HG03558 (cell line): ENCODE results near the gene AHNAK.

Source experiments
- ATAC-seq: cut with Tn5 transposase; IDR thresholded peaks from one replicate; pipeline ENCODE4 v1.9.1; 2021; ENCODE audit warnings: moderate number of reproducible peaks; ENCODE audit not compliant: unreplicated experiment; ENCODE audit errors: extremely low read depth

AHNAK gene

DNA sequence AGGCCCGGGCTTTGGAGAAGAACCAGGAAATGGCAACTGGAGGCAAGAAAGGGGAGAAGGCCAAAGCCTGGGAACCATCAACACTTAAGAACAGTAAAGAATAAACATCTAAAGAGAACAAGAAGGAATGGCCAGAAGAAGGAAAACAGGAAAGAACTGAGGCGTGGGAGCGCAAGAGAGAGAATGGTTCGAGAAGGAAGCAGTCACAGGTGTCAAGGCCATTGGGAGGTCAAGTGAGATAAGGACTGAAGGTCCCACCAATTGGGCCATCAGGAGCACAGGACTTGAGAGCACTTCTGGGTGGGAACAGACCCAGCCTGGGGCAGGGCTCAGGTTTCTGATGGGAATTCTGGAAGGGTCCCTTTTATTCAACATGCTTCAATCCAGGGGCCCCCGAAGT is 128.5 kb downstream of the AHNAK start:
- ATAC-seq = no peak

DNA sequence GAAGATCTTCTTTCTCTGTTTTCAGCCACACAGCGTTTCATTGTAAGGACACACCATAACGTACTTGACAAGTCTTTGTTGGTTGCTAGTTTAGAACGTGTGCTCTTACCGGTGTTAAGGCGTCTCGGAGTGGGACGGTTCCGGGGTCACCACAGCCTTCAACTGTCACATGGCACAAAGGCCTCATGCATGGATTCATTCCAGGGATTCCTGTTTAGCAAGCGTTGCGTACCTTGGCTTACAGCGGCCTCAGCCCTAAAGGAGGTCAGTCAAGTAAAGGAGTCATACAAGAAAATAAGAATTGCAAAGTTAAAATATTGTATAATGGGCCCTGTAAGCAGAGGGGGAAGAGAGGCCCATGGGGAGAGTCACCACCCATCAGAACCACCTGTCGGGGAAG is 130.0 kb downstream of the AHNAK start:
- ATAC-seq = no peak

DNA sequence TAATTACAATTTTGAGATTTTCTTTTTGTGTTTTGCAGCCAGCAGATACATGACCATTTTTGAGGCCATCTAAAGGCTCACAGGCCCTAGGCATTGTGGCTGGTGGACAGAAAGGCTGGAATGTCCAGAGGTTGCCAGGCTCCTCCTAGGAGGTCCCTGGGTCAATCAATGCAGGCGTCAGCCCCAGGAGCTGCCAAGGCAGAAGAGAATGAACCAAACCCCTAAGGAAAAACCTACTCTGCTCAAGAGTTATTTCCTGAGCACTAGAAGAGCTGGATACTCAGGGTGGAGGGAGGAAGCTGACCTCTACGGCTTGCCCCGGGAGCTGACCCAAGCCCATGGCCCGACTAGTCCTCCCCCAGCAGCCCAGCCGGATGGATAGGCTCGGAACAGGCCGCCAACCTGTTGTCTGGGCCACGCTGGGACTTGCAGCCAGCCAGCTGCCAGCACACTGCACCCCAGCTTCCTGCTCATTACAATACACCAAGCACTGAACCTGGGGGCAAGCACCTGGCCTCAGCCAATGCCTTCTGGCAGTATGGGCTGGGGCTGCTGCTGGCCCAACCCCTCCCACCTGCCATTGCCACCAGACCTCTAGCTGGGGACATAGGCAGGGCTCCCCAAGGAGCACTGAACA is 133.4 kb downstream of the AHNAK start:
- no peak for ATAC-seq

DNA sequence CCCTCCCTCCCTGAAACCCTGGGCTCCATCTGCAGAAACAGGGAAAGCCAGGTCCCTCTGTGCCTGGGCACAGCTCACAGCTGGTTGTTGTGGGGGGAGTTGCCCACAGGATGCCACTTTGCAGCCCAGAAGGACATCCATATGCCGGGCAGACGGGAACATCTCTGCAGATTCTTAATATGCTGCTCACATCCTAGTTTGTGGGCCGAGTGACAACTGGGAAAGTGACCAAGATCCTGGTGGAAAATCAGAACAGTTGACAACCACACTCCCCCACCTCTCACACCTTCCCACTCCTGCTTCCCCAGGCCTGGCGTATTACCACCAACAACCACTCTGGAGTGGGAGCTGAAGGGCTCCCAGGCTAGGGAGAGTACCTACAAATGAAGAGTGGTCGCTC is 135.1 kb downstream of the AHNAK start:
- no peak for ATAC-seq

DNA sequence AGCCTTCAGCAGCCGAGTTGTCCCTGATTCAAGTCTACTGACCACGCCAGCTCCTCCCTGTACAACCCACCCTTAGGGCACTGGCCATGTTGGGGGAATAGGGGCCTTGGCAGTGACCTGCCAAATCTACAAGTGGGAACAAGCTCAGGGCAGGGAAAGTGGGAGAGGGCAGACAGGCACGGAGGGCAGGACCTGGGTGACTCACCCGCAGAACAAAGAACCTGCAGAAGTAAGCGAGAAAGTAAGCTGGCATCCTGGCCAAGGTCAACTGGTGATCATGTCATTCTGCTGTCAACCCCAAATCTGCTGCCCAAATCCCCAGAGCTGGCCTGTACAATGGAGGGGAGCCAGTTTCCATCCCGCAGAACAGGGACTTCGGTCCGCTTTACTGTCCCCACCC is 135.6 kb downstream of the AHNAK start:
- no peak for ATAC-seq

DNA sequence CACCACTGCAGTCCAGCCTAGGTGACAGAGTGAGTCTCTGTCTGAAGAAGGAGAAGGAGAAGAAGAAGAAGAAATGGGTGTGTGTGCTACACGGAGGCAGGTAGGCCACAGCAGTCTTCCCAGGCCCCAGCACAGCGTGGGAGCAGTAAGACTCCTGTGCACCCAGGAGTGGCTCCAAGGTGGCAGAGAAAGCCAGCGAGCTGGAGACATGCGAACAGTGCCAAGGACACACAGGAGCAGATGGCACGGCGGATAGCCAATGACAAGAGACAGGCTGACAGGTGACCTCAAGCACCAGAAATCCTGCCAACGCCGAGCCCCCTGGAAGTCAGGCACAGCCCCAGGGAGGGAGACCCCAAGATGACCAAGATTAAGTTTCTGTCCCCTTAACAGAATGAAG is 136.8 kb downstream of the AHNAK start:
- ATAC-seq = no peak

DNA sequence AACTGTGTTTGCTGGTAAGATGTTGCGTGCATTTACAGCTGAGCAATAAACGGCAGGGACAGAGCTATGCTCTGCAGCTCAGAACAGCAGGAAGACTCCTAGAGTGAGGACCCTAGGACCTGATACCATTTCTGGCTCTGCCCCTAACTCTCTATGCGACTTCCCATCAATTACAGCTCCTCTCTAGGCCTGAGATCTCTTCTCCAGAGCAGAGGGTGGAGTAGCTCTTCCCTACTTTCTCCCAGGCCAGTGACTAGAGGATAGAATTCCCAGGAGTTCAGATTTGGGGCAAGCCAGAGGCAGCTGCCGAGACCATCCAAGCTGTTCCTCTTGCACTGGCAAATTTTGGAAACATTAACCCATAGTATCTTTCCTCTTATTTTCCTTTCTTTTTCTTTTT is 140.6 kb downstream of the AHNAK start:
- ATAC-seq = no peak

DNA sequence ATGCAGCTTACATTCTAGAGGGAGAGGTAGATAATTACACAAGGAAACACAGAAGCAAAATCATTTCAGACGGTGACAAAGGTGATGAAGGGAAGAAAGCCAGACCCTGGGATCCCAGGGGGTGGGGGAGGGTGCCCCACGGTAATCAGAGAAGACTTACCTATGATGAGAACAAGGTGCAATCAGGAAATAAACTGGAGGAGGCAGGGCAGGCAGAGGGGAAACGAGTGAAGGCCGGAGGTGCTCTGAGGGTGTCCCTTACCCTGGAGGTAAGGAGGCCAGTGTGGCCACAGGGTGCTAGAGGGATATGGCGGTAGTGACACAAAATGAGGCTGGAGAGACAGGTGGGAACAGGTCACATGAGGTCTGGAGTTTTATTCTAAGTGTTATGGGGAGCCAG is 141.7 kb downstream of the AHNAK start:
- ATAC-seq = no peak

DNA sequence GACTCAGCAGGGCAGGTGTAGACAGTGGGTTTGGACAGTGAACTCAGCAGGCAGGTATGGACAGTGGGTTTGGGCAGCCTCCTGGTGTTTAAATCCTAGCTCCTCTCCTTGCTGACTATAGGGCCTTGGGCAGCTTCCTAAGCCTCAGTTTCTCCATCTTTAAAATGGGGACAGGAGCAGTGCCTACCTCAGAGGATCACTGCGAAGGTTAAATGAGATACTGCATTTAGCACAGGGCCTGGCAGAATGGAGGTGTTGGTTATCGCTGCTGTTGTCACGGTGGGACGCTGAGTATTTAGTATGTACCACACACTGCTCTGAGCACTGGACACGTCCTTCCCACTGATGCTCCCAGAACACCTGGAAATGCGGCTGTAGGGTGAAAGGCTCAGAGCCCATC is 142.2 kb downstream of the AHNAK start:
- ATAC-seq = no peak

DNA sequence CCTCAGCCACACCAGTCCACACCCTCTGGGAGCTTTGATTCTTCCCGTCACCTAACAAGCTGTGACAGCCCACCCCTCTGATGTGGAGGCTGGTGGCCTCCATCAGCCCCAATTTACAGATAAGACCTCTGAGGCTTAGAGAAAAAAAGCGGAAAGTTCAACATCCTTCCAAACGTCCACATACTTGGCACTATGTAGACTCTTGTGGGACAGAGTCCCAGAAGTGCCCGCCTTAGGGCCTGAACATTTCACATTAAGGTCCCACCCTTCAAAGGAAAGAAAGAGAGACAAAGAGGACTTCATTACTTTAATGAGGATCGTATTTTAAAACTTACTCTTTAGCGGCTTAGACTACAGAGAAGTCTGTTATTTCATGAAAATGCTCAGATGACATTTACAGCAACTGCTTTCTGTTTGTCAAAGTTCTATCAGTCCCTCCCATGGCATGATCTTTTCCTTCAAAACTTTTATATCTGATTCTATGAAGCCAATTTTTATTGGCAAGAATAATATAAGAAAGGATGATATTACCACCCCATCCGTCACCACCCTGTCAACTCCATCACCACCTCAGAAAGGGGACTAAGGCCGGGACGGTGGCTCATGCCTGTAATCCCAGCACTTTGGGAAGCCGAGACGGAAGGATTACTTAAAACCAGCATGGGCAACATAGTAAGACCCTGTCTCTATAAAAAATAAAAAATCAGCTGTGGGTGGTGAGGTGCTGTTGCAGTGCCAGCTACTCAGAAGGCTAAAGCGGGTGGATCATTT is 143.5 kb downstream of the AHNAK start:
- no peak for ATAC-seq

DNA sequence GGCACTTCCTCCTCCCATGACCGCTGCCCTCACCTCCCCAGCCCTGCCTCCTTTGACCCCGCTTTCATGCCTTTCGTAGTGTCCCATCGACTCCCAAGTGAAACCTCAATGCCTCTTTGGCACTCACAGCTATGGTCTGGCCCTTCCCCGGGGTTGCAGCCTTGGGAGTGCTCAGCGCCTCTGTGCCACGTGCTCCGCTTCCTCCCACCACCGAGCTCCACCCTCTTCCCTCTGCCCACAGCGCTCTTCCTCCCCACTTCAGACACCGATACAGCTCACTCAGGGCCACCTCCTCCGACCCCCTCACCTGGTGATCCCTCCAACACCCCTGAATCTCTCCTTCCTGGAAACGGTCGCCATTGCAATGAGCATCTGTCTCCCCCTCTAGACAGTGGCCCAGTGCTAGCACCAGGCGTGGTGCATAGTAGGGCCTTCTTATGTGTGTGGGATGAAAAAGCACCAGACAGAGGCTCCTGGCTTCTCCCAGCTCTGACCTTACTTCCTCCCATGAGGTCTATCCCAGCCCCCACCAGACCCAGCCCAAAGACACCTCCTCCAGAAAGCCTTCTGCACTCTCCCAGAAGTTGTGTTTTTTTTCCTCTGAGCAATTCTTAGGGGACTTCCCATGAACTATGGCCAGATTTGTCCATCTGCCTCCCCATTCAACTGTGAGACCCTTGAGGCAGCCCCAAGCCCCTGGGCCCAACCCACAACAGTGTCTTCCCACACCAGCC is 144.2 kb downstream of the AHNAK start:
- ATAC-seq = no peak

DNA sequence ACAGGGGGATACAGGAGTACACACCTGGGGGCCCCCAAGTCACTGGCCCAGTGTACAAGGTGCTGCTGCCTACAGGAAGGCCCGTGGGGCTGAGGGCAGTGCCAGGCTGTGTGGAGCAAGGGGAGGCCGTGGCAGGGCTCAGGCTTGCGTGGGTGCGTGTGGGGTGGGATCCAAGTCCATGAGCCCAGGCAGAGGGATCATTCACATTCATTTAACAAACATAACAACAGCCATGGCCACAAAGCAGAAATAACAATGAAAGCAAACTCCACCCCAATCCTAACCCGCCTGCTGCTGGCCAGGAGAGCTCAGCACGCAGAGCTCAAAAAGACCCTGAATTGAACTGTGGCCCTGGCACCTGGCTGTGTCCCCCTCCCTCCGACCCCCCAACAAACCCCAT is 144.8 kb downstream of the AHNAK start:
- ATAC-seq = no peak

DNA sequence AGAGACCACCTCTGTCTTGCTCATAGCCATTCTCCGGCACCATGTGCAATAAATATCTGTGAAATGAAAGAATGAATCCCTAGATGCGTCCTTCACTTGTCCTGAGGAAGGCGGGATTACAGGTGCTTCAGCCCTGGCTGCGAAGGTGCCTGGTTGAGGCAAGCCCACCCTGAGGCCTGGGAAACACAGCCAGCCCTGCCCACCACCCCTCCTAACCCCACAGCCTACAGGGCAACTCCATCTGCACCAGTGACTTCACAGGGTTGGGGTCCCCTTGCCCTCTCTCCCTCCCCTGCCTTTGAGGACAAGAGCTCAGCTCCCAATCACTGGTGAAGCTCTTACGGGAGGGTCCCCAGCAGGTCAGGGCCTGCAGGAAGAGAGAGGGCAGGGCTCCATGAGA is 145.2 kb downstream of the AHNAK start:
- ATAC-seq = no peak

DNA sequence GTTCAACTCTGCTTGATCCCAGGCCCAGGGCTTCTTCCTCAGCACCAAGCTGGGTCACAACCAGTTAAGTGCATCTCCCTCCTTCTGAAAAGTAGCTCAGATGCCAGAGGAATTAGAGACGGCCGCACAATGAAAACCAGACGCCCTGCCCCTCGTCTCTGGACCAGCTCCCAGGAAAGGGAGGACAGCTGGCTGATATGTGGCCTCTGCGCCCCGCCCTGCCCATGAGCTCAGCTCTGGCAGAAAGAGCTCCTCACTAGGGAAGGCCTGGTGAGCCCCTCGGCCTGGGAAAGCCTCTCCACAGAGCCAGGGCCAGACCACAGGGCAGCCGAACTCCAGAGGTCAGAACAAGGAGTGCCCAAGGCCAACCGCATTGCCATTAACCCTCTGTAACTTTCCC is 145.8 kb downstream of the AHNAK start:
- no peak for ATAC-seq

DNA sequence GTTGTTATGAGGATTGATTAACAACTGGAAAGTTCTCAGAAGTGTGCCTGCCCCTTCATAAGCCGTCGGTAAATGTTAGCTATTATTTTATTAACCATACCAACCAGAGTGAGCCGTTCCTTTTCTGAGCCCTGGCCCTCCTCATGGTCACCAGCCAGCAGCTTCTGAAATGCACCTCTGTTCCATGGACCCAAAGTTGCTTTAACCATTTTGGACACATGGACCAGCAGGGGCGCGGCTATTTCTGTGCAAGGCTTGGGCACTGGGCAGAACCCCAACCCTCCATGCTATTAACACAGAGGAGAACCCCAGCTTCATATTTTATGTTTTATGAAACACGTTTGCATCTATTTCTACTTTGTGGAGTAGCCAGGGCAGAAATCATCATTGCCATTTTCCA is 146.3 kb downstream of the AHNAK start:
- no peak for ATAC-seq

DNA sequence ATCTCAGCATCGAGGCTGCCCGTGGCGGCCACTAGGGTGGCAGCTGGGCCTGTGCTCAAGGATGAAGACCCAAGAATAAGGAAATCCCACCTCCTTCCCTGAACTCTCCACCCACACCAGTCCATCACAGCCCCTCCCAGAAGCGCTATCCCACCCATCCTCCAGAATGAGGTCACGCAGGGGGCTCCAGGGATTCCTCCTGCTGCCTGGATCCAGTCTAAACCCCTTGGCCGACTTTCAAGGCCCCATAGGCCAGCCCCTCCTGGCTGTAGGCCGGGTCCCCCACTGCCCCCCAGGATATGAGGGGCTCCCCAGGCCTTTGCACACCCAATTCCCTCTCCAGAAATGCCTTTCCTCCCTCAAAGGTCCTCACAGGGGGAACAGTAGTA is 146.7 kb downstream of the AHNAK start:
- no peak for ATAC-seq

DNA sequence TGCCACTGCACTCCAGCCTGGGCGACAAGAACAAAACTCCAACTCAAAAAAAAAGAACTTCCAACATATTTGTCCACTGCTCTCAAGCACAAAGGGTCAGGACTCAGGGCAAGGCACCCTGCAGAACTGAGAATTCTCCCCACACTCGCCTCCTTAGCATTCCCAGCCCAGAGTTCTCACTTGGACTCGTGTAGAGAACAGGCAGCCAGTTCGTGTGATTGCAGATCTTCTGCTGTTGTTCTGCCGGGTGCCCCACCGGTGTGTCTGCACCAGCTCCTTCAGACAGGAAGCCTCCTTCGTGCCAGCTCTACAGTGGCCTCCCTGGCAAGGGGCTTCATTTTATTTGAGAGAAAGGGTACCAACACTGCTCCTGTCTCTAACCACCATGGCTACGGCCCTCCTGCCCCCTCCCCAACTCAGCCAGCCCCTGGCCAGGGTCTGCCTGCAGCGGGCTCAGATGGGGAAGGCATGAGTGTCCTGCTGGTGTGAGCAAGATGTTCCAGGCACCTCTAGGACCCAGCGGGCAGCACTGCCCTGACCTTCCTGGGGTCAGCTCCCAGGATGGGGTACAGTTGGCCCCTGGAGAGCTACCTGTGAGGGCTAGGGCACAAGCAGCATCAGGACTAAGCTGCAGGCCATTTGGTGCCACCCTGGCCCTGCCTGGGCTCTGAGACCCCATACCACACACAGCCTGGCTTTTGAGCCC is 147.3 kb downstream of the AHNAK start:
- no peak for ATAC-seq

DNA sequence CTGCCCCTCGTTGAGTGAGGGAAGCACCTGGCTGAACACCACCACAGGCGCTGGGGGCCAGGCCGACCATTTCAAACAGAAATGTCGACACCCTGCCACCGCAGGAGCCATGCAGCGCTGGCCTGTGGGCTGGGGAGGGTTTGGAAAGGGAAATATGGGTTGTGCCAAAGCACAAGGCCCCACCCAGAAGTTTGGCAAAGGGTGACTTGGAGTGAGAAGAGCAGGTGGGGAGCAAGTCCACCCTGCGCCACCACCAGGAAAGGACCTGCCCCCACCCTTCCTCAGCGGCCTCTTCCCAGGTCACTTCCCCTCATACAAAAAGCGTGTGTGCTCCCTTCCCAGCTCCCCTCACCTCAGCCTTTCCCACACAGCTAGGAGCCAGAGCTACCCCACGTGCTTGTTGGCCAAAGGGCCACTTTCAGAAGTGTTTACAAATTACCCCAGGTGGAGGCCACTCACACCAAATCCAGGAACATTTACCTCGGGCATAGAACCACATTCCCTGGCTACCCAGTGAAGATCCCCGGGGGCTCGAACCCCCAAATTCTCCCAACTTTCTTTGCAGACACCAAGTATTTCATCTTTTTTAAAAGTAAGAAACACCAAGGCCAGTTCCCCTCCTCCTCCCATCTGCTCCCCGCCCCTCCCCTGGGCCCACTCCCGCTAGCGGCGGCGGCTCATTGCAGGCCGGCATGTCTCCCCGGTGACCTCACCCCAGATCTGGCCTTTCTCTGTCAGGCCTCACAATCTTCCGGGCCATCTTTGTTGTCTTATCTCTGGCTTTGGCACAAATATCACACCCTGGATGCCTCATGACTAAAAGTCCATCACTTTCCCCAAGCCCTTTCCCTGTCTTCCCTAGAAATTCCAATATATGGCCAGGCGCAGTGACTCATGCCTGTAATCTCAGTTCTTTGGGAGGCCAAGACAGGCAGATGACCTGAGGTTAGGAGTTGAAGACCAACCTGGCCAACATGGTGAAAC is 148.3 kb downstream of the AHNAK start:
- no peak for ATAC-seq

DNA sequence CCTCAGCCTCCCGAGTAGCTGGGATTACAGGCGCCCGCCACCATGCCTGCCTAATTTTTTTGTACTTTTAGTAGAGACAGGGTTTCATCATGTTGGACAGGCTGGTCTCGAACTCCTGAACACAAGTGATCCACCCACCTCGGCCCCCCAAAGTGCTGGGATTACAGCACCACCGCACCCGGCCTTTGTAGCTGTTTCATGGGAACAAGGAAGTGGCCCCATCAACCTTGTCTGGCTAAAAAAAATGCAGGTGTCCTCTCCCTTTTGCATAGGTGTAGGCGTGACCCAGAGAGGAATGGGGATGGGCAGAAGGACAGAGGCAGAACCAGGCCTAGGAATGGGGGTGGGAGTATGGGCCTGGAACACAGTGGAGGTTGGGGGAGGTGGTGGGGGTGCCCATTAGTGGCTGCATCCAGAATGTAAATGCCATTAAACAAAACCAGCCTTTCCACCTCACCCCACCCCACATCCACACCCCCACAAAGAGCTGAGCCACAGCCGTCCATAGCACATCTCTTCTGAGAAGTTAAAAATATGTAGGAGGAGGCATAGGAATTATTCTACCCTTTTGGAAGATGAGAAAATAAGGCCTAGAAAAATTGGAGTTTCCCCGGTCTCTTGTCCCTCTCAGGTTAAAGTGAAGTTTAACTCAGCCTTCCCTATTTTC is 150.6 kb downstream of the AHNAK start:
- no peak for ATAC-seq
